GM21526 (cell line): ENCODE results near the gene CD109.
"Not testable (repeated sequence)": the region's sequence is repeated elsewhere in the genome, so short reads cannot be mapped to it uniquely, and the experiment has no call there.

Source experiments
- ATAC-seq: cut with Tn5 transposase; IDR thresholded peaks from one replicate; pipeline ENCODE4 v1.9.1; 2021; ENCODE audit warnings: moderate library complexity; ENCODE audit not compliant: unreplicated experiment, low FRiP score

The CD109 gene

DNA sequence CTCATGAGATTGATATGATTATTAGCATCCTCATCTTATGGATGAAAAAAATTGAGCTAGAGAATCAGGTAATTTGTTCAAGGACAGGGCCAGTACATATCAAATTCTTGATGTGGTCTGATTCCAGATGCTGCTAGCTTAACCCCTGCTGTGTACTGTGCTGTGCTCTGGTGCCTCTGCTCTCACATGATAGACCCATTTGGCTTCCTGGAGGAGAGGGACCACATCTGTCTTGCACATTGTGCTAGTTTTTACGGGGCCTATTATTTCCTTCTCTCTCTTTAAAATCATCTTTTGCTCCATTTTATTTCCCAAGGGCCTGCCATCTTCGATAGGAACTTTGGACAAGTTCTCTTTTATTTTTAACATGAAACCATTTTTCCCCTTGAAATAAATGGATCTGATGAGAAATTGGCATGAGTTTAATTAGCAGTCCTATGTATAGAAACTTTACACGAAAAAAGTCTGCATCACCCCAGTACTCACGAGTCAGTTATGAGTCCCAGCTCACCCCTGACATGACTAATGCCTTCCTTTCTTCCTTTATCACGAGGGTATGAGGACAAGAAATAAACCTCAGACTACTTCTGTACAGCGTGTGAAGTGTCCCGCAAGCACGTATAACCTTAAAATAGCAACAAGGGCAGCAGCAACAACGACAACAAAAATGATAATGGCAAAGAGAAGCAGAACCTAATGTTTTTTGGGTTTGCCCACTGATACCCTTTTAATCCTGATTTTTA is 26.5 kb downstream of the CD109 start:
- ATAC-seq = peak; percentile 50

DNA sequence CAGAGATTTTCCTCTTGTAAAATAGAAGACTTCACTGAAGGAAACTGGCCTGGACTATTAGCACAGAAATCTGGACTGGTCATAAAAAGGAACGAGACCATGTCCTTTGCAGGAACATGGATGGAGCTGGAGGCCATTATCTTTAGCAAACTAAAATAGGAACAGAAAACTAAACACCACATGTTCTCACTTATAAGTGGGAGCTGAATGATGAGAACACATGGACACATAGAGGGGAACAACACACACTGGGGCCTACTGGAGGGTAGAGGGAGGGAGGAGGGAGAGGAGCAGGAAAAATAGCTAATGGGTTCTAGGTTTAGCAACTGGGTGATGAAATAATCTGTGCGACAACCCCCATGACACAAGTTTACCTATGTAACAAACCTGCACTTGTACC is 27.5 kb downstream of the CD109 start:
- ATAC-seq = not testable (repeated sequence)

GRCh38 chr6:73724389-73724788 is 28.4 kb downstream of the CD109 start:
- ATAC-seq = no peak

- ATAC-seq = peak; percentile 71
Observed at GRCh38 chr6:73725192-73725591, 29.2 kb downstream of the CD109 start.

DNA sequence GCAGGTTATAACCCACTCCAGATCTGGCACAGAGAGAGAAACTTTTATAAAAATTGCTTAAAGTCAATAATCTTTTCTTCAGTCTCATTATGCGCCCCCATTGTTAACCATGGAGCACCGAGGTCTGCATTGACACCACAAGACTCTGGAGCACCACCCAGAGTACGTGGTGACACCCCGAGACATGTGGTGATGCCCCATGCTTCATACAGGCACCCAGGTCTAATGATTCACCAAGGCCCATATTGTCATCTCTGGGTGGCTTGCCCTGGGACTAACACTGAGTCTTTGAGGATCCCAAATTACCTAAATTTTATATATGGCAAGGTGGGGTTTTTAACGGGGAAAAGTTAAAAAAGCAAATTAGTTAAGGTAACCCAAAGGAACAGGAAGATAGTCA is 31.1 kb downstream of the CD109 start:
- no peak for ATAC-seq

DNA sequence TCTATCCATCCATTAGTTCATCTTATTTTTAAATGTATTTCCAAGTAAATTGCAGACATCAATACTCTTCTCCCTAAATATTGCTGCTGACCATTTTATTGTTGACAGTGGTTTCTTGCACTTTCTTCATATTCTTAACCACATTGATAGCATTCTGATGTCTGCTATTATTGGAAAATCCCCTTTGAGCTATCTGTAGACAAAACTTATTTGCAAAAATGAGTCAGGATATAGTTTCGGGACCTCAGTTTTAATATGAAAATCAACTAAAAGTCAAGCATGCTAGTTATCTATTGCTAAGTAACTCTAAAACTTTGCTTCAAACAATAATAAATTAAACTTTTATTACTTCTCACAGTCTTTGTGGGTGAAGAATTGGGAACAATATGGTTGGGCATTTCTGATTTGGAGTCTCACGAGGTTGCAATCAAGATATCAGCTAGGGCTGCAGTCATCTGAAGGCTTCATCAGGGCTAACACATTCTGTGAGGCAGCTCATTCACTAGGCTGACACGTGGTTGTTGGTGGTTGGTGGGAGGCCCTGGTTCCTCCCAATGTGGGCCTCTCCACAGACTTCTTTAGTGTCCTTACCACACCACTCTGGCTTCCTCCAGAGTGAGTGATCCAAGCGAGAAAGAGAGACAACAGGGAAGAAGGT is 32.7 kb downstream of the CD109 start:
- peak; percentile 48 for ATAC-seq

DNA sequence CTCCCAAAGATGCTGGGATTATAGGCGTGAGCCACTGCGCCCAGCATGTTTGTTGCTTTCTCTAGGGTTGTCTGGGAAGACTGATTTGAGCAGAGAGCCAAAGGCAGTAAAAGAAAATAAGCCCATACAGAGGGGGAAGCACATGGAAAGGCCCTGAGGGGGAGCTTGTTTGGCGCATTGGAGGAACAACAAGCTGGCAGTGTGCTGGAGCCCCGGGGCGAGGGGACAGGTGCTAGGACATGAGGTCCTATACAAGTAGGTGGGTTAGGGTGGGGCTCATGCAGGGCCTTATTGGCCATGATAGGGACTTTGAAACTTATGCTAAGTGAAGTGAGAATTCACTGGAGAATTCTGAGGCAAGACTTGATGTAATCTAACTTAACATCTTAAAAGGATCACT is 35.3 kb downstream of the CD109 start:
- no peak for ATAC-seq

GRCh38 chr6:73732845-73733675 is 37.1 kb downstream of the CD109 start:
- ATAC-seq = peak; percentile 92

DNA sequence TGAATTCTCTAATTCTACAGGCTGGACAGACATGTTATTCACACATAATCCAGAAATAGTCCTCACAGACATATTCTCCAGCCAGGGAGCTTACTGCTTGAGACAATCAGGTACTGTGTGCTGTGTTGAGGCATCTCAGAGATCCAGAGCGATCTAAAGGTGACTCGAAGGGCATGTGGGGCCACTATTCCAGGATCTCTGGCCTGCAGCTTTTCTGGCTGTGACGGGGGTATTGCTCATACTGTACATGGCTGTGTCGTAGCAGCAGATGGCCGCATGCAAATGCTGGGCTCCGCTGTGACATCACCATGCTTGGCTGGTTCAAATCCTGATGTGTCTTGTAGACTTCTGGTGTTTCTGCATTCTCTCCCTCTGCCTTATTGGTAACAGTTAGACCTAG is 37.8 kb downstream of the CD109 start:
- ATAC-seq = no peak

- ATAC-seq = no peak
Observed at GRCh38 chr6:73734832-73735453, 38.9 kb downstream of the CD109 start.

- ATAC-seq = no peak
Observed at GRCh38 chr6:73738367-73739028, 42.5 kb downstream of the CD109 start.

- ATAC-seq = peak; percentile 64
Observed at GRCh38 chr6:73739096-73739495, 43.1 kb downstream of the CD109 start.

- ATAC-seq = no peak
Observed at GRCh38 chr6:73742433-73742832, 46.4 kb downstream of the CD109 start.

- ATAC-seq = no peak
Observed at GRCh38 chr6:73743081-73743480, 47.1 kb downstream of the CD109 start.

GRCh38 chr6:73743556-73743955 is 47.6 kb downstream of the CD109 start:
- ATAC-seq = no peak

DNA sequence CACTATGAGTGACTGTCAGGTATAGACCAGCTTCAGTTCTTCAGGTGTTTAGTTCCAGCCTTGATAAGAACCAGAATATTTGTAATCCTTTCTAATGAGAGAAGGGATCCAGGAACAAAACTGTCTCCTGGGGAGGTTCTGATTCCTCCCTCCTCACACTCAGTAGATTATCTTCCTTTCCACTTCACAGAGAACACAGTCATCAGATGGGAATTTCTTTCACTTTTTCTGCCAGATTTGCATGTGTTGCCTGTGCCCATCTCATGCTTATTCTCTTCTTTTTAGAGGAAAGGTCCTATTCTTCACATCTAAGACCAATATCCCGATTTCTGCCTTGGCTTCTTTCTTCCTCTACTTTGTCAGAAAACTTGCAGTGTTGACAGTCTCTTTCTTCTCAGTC is 50.8 kb downstream of the CD109 start:
- no peak for ATAC-seq

DNA sequence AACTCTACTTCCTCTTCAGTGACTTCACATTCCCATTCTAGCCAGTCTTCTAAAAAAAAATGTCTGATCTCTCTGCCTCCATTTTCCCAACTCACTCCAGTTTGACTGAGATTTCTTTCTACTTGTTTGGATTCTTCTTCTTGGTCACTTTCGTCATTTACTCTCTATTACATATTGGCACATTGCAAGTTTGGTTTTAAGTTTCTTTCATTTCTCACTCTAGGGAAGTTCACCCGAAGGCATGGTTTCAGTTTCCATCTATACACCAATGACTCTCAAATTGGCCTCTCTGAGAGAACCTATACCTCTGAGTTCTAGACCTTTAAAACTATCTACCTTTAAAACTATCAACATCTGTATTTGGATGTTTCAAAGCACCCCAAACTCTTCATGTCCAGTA is 51.3 kb downstream of the CD109 start:
- peak; percentile 99 for ATAC-seq

DNA sequence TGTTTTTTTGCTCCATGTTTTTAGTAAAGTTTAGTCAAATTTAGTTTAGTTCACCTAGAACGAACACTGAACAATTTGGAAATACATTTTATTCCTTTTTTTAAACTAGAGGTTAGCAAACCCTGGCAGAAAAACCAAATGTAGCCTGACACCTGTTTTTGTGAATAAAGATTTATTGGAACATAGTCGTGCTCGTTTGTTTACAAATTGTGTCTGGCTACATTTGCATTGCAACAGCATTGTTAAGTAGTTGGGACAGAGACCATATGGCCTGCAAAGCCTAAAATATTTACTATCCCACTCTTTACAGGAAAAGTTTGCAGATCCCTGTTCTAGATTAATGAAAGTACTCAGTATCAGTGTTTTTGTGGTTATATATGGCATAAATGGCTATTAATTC is 56.9 kb downstream of the CD109 start:
- ATAC-seq = no peak

GRCh38 chr6:73766040-73766439 is 70.0 kb downstream of the CD109 start:
- ATAC-seq = peak; percentile 66

- no peak for ATAC-seq
Observed at GRCh38 chr6:73768558-73768957, 72.6 kb downstream of the CD109 start.
